Tibial nerve (tissue), 3 donors: ENCODE results near the gene SKI.

Experiments used
- POLR2A ChIP-seq, 2 donors: fragments of 450-650 bp; IDR thresholded peaks; one replicate each; pipeline ENCODE4 v1.6.1; 2017; ENCODE audit warnings: antibody characterized with exemption in 2 of 2, mild to moderate bottlenecking in 2 of 2, moderate library complexity in 2 of 2
- TF ChIP-seq, protein P1 (sequence below), 5 experiments: fragments of 200-600 bp in 3 of 5; fragments of 450-650 bp in 2 of 5; sonication (generic) in 3 of 5; IDR thresholded peaks; one replicate each; pipeline ENCODE4 v1.5.1; 2016 to 2019; ENCODE audit warnings: antibody characterized with exemption in 5 of 5, mild to moderate bottlenecking in 3 of 5, moderate library complexity in 2 of 5

DNA sequence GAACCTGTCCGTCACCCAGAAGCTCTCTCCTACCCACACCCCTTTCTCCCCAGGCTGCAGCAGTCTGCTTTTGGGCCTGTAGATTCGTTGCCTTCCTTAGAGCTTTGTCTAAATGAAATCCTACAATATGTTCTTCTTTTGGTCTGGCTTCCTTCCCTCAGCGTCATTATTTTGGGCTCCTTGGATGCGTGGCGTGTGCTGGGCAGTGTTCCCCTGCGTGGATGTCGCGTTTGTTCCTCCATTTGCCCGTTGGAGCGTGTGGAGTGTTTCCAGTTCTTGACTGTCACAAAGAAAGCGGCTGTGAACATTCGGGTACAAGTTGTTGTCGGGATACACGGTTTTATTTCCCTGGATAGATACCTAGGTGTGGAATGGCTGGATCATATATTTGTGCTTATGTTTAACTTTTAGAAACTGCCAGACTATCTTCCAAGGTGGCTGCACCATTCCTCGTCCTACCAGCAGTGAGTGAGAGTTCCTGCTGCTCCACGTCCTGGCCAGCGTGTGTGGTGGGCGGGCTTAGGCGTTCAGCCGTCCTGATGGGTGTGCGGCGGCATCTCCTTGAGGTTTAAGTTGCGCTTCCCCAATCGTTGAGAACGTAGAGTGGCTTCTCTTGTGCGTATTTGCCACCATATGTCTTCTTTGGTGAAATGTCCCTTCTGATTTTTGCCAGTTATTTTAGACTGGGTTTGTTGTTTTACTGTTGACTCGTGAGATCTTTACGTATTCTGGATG is 31.7 kb downstream of the SKI start:
- TF ChIP-seq, protein P1, sequence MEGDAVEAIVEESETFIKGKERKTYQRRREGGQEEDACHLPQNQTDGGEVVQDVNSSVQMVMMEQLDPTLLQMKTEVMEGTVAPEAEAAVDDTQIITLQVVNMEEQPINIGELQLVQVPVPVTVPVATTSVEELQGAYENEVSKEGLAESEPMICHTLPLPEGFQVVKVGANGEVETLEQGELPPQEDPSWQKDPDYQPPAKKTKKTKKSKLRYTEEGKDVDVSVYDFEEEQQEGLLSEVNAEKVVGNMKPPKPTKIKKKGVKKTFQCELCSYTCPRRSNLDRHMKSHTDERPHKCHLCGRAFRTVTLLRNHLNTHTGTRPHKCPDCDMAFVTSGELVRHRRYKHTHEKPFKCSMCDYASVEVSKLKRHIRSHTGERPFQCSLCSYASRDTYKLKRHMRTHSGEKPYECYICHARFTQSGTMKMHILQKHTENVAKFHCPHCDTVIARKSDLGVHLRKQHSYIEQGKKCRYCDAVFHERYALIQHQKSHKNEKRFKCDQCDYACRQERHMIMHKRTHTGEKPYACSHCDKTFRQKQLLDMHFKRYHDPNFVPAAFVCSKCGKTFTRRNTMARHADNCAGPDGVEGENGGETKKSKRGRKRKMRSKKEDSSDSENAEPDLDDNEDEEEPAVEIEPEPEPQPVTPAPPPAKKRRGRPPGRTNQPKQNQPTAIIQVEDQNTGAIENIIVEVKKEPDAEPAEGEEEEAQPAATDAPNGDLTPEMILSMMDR (IDR thresholded peaks at IDR 0.05), result no peak
- no peak for TF ChIP-seq POLR2A (IDR thresholded peaks at IDR 0.05)
